ENCODE measurements around the gene PDIA2.
"Not testable (repeated sequence)": the region's sequence is repeated elsewhere in the genome, so short reads cannot be mapped to it uniquely, and the experiment has no call there.

Gene PDIA2

GRCh38 chr16:253833-254232 is 29.1 kb upstream of the PDIA2 start:
- Histone ChIP-seq H3K27me3 (ENCODE audit: control insufficient read depth in 1 of 2, insufficient read depth in 2 of 2, low read length in 2 of 2) (no peaks in the 10 kb centered on the region), H3K9me3 (ENCODE audit: low read length) (no peaks in the 10 kb centered on the region), H3K4me3 (ENCODE audit: low read depth in 1 of 2, low read length in 2 of 2) (no peak overlapping the region), H3K9ac (ENCODE audit: low read length) (no peak overlapping the region), H3K4me1 (ENCODE audit: insufficient read depth, low read length) (no peaks in the 10 kb centered on the region), H3K27ac (ENCODE audit: low read depth, low read length) (no peak overlapping the region), H3K36me3 (ENCODE audit: insufficient read depth, low read length) (peaks cover 26% of the 10 kb centered on the region)

DNA sequence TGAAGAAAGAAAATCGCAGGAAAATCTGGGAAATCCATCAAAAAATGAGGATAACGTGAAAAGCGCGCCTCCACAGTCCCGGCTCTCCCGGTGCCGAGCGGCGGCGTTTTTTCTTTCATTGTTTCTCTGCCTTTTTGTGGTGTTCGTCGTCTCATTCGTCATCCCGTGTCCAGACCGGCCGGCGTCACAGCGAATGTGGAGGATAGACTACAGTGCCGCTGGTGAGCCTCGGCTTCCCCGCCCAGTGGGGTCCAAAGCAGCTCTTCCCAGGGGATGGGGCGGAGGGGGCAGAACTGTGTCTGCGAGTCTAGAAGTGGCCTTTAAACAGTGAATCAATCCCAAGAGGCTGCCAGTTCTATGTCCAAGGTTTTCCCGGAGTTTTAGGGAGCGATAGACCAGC is 28.5 kb upstream of the PDIA2 start:
- no peaks in the 10 kb centered on the region for H3K9me3 ChIP-seq (ENCODE audit: low read length)
- H3K9ac ChIP-seq (ENCODE audit: low read length) = no peak overlapping the region
- no peaks in the 10 kb centered on the region for H3K27me3 ChIP-seq (ENCODE audit: control insufficient read depth in 1 of 2, insufficient read depth in 2 of 2, low read length in 2 of 2)
- H3K4me1 ChIP-seq (ENCODE audit: insufficient read depth, low read length) = no peaks in the 10 kb centered on the region
- peaks cover 30% of the 10 kb centered on the region for H3K36me3 ChIP-seq (ENCODE audit: insufficient read depth, low read length)
- H3K27ac ChIP-seq (ENCODE audit: low read depth, low read length) = no peak overlapping the region
- H3K4me3 ChIP-seq (ENCODE audit: low read depth in 1 of 2, low read length in 2 of 2) = no peak overlapping the region

DNA sequence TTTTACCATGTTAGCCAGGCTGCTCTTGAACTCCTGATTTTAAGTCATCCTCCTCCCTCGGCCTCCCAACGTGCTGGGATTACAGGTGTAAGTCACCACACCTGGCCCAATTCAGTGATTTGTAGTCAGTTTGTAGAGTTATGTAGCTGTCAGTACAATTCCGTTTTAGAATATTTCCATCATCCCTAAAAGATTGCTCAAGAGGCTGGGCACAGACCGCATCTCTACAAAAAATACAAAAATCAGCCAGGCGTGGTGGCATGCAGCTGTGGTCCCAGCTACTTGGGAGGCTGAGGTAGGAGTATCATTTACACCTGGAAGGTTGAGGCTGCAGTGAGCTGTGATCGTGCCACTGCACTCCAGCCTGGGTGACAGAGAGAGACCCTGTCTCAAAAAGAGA is 27.8 kb upstream of the PDIA2 start:
- H3K4me1 ChIP-seq (ENCODE audit: insufficient read depth, low read length) = no peaks in the 10 kb centered on the region

DNA sequence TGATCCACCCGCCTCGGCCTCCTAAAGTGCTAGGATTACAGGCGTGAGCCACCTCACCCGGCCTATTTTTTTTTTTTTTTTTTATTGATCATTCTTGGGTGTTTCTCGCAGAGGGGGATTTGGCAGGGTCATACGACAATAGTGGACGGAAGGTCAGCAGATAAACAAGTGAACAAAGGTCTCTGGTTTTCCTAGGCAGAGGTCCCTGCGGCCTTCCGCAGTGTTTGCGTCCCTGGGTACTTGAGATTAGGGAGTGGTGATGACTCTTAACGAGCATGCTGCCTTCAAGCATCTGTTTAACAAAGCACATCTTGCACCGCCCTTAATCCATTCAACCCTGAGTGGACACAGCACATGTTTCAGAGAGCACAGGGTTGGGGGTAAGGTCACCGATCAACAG is 24.9 kb upstream of the PDIA2 start:
- H3K27ac ChIP-seq (ENCODE audit: low read depth, low read length); H3K9me3 ChIP-seq (ENCODE audit: low read length); H3K4me3 ChIP-seq (ENCODE audit: low read depth in 1 of 2, low read length in 2 of 2); H3K4me1 ChIP-seq (ENCODE audit: insufficient read depth, low read length); H3K9ac ChIP-seq (ENCODE audit: low read length); H3K27me3 ChIP-seq (ENCODE audit: control insufficient read depth in 1 of 2, insufficient read depth in 2 of 2, low read length in 2 of 2): not testable (repeated sequence)
- peaks cover 54% of the 10 kb centered on the region for H3K36me3 ChIP-seq (ENCODE audit: insufficient read depth, low read length)

More for the DNA sequence above, 27.8 kb upstream of the PDIA2 start:
- Histone ChIP-seq H3K27me3 (ENCODE audit: control insufficient read depth in 1 of 2, insufficient read depth in 2 of 2, low read length in 2 of 2) (no peaks in the 10 kb centered on the region), H3K9ac (ENCODE audit: low read length) (no peak overlapping the region), H3K27ac (ENCODE audit: low read depth, low read length) (no peak overlapping the region), H3K4me3 (ENCODE audit: low read depth in 1 of 2, low read length in 2 of 2) (no peak overlapping the region), H3K9me3 (ENCODE audit: low read length) (no peaks in the 10 kb centered on the region), H3K36me3 (ENCODE audit: insufficient read depth, low read length) (peaks cover 35% of the 10 kb centered on the region)

DNA sequence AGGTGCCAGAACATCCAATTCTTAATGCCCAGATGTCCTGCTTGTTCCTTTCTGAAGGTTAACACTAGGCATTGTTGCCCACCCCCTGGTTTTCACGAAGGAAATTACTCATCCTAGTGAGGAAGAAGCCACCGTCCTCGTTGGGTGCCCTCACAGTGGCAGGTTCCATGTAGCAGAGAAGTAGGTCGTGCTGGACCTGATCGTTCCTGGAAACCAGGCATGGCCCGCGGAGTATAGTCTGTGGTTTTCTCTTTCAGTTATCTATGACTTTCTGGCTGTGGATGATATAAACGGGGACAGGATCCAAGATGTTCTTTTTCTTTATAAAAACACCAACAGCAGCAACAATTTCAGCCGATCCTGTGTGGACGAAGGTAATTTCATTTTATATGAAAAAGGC is 23.7 kb upstream of the PDIA2 start:
- Histone ChIP-seq H3K36me3 (ENCODE audit: insufficient read depth, low read length) (peaks cover 58% of the 10 kb centered on the region), H3K9me3 (ENCODE audit: low read length) (no peaks in the 10 kb centered on the region), H3K27me3 (ENCODE audit: control insufficient read depth in 1 of 2, insufficient read depth in 2 of 2, low read length in 2 of 2) (no peaks in the 10 kb centered on the region), H3K4me3 (ENCODE audit: low read depth in 1 of 2, low read length in 2 of 2) (no peak overlapping the region), H3K9ac (ENCODE audit: low read length) (no peak overlapping the region), H3K27ac (ENCODE audit: low read depth, low read length) (no peak overlapping the region), H3K4me1 (ENCODE audit: insufficient read depth, low read length) (no peaks in the 10 kb centered on the region)

DNA sequence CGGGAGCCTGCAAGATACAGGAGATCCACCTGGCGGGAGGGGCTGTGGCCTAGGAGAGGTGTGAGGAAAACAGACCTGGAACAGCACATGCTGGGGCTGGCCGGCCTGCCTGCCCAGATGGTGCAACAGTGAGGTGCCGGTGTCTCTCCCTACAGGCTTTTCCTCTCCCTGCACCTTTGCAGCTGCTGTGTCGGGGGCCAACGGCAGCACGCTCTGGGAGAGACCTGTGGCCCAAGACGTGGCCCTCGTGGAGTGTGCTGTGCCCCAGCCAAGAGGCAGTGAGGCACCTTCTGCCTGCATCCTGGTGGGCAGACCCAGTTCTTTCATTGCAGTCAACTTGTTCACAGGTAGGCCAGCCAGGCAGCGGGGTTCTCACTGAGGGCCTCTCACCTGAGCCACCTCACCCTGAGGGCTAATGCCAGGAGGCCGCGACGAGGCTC is 23.1 kb upstream of the PDIA2 start:
- Histone ChIP-seq H3K9me3 (ENCODE audit: low read length) (no peaks in the 10 kb centered on the region), H3K27me3 (ENCODE audit: control insufficient read depth in 1 of 2, insufficient read depth in 2 of 2, low read length in 2 of 2) (no peaks in the 10 kb centered on the region), H3K27ac (ENCODE audit: low read depth, low read length) (no peak overlapping the region), H3K4me3 (ENCODE audit: low read depth in 1 of 2, low read length in 2 of 2) (no peak overlapping the region), H3K9ac (ENCODE audit: low read length) (no peak overlapping the region), H3K4me1 (ENCODE audit: insufficient read depth, low read length) (no peaks in the 10 kb centered on the region), H3K36me3 (ENCODE audit: insufficient read depth, low read length) (peaks cover 58% of the 10 kb centered on the region)

DNA sequence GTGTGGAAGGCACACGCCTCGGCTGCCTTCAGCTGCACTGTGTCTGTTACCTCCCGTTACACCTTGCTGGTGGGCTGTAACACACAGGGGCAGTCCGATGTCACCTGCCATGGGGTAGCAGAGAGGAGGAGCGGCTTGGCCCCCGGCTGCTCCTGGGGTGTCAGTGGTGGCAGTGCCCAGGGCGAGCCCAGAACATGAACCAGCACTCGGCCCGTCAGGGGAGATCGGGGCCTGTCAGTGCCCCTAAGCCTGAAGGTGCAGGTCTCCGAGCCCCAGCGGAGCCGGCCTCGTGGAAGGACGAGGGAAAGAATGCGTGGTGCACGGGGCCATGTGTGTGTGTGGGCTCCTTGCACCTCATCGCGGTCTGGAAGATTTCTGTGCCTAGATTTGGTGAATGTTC is 22.6 kb upstream of the PDIA2 start:
- Histone ChIP-seq H3K9me3 (ENCODE audit: low read length) (no peaks in the 10 kb centered on the region), H3K36me3 (ENCODE audit: insufficient read depth, low read length) (peaks cover 60% of the 10 kb centered on the region), H3K27ac (ENCODE audit: low read depth, low read length) (no peak overlapping the region), H3K27me3 (ENCODE audit: control insufficient read depth in 1 of 2, insufficient read depth in 2 of 2, low read length in 2 of 2) (no peaks in the 10 kb centered on the region), H3K9ac (ENCODE audit: low read length) (no peak overlapping the region), H3K4me1 (ENCODE audit: insufficient read depth, low read length) (no peaks in the 10 kb centered on the region), H3K4me3 (ENCODE audit: low read depth in 1 of 2, low read length in 2 of 2) (no peak overlapping the region)

- peaks cover 60% of the 10 kb centered on the region for H3K36me3 ChIP-seq (ENCODE audit: insufficient read depth, low read length)
- no peak overlapping the region for H3K9ac ChIP-seq (ENCODE audit: low read length)
- H3K27me3 ChIP-seq (ENCODE audit: control insufficient read depth in 1 of 2, insufficient read depth in 2 of 2, low read length in 2 of 2) = no peaks in the 10 kb centered on the region
- H3K4me1 ChIP-seq (ENCODE audit: insufficient read depth, low read length) = no peaks in the 10 kb centered on the region
- H3K9me3 ChIP-seq (ENCODE audit: low read length) = no peaks in the 10 kb centered on the region
- no peak overlapping the region for H3K27ac ChIP-seq (ENCODE audit: low read depth, low read length)
- no peak overlapping the region for H3K4me3 ChIP-seq (ENCODE audit: low read depth in 1 of 2, low read length in 2 of 2)
Measured at GRCh38 chr16:261031-261691, 21.8 kb upstream of the PDIA2 start.

DNA sequence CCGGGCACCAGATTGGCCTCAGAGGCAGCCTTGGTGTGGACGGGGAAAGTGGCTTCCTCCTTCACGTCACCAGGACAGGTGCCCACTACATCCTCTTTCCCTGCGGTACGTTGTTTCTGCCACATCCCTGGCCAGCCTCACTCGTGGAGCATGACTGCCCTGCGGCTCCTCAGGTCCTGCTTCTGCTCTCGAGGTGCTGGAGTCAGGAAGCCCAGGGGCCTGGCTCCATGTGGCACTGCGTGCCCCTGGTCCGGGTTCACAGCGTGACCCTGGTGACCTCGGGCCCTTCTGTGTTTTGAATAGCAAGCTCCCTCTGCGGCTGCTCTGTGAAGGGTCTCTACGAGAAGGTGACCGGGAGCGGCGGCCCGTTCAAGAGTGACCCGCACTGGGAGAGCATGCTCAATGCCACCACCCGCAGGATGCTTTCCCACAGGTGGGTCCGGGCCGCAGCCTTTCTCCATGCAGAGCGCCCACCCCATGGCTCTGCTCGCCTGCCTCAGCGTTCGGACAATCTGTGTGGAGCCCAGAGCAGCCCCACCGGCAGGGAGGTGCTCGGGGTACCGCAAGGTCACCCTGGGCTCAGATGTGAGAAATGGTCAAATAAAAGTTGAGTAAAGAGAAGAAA is 20.7 kb upstream of the PDIA2 start:
- peaks cover 60% of the 10 kb centered on the region for H3K36me3 ChIP-seq (ENCODE audit: insufficient read depth, low read length)
- H3K9ac ChIP-seq (ENCODE audit: low read length) = no peak overlapping the region
- no peak overlapping the region for H3K4me3 ChIP-seq (ENCODE audit: low read depth in 1 of 2, low read length in 2 of 2)
- H3K27me3 ChIP-seq (ENCODE audit: control insufficient read depth in 1 of 2, insufficient read depth in 2 of 2, low read length in 2 of 2) = no peaks in the 10 kb centered on the region
- H3K27ac ChIP-seq (ENCODE audit: low read depth, low read length) = no peak overlapping the region
- H3K4me1 ChIP-seq (ENCODE audit: insufficient read depth, low read length) = no peaks in the 10 kb centered on the region
- H3K9me3 ChIP-seq (ENCODE audit: low read length) = no peaks in the 10 kb centered on the region

- Histone ChIP-seq H3K9me3 (ENCODE audit: low read length) (no peaks in the 10 kb centered on the region), H3K36me3 (ENCODE audit: insufficient read depth, low read length) (peaks cover 60% of the 10 kb centered on the region), H3K4me1 (ENCODE audit: insufficient read depth, low read length) (no peaks in the 10 kb centered on the region)
Measured at GRCh38 chr16:263182-263774, 19.7 kb upstream of the PDIA2 start.

DNA sequence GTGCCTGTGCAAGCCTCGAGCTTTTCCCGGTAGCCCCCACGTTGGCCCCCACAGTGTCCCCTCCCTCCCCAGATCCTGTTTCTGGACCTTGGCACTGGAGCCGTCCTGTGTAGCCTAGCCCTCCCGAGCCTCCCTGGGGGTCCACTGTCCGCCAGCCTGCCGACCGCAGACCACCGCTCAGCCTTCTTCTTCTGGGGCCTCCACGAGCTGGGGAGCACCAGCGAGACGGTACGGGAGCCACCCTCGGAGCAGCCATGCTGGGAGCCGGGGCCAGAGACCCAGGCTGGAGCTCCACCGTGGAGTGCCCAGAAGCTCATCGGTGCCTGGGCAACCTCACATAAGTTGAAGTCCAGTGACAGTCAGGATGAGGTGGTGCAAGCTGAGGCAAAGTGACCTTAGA is 19.0 kb upstream of the PDIA2 start:
- Histone ChIP-seq H3K4me3 (ENCODE audit: low read depth in 1 of 2, low read length in 2 of 2) (no peak overlapping the region), H3K27ac (ENCODE audit: low read depth, low read length) (no peak overlapping the region), H3K9ac (ENCODE audit: low read length) (no peak overlapping the region), H3K4me1 (ENCODE audit: insufficient read depth, low read length) (no peaks in the 10 kb centered on the region), H3K36me3 (ENCODE audit: insufficient read depth, low read length) (peaks cover 60% of the 10 kb centered on the region), H3K9me3 (ENCODE audit: low read length) (no peaks in the 10 kb centered on the region), H3K27me3 (ENCODE audit: control insufficient read depth in 1 of 2, insufficient read depth in 2 of 2, low read length in 2 of 2) (no peaks in the 10 kb centered on the region)

More at GRCh38 chr16:263182-263774, 19.7 kb upstream of the PDIA2 start:
- Histone ChIP-seq H3K27me3 (ENCODE audit: control insufficient read depth in 1 of 2, insufficient read depth in 2 of 2, low read length in 2 of 2) (no peaks in the 10 kb centered on the region), H3K27ac (ENCODE audit: low read depth, low read length) (no peak overlapping the region), H3K4me3 (ENCODE audit: low read depth in 1 of 2, low read length in 2 of 2) (no peak overlapping the region), H3K9ac (ENCODE audit: low read length) (no peak overlapping the region)
